Measurements from ENCODE around the gene DGCR8.

- TF ChIP-seq CTCF (IDR thresholded peaks at IDR 0.05 in 8 of 11, conservative IDR thresholded peaks at IDR 0.05 in 3 of 11) (no peak), POLR2A (IDR thresholded peaks at IDR 0.05) (no peak)
Observed at GRCh38 chr22:20056696-20057386, 23.2 kb upstream of the DGCR8 start.

Measured in spleen (tissue), 7 donors.